HCT116 (cell line): ENCODE measurements around the gene TBC1D32.
"Not testable (repeated sequence)": the region's sequence is repeated elsewhere in the genome, so short reads cannot be mapped to it uniquely, and the experiment has no call there.

Experiments used
- CEBPB ChIP-seq: IDR thresholded peaks from 2 replicates; pipeline ENCODE4 v1.6.1; 2012; ENCODE audit warnings: low read depth
- CTCF ChIP-seq, 3 experiments: fragments of 200-600 bp in 1 of 3; sonication (generic) in 1 of 3; IDR thresholded peaks in 2 of 3; conservative IDR thresholded peaks in 1 of 3; 2 replicates each; pipeline ENCODE4 v1.5.1; 2012 to 2017; ENCODE audit warnings: low read depth in 2 of 3, low read length in 2 of 3, antibody characterized with exemption in 1 of 3, borderline replicate concordance in 1 of 3, control low read depth in 1 of 3, mild to moderate bottlenecking in 1 of 3, mixed read lengths in 1 of 3, mixed run types in 1 of 3, moderate library complexity in 1 of 3; ENCODE audit not compliant: insufficient read depth in 1 of 3
- EZH2 ChIP-seq: fragments of 200-600 bp; sonication (generic); IDR thresholded peaks from 2 replicates; pipeline ENCODE4 v1.6.1; 2017; ENCODE audit warnings: antibody characterized with exemption, mixed run types
- FOSL1 ChIP-seq: IDR thresholded peaks from 2 replicates; pipeline ENCODE4 v1.6.1; 2012; ENCODE audit warnings: low read depth
- POLR2A ChIP-seq: IDR thresholded peaks from 2 replicates; pipeline ENCODE4 v1.7.0; 2011; ENCODE audit warnings: borderline replicate concordance; ENCODE audit not compliant: insufficient read depth, insufficient read length; ENCODE audit errors: extremely low read depth
- POLR2AphosphoS5 ChIP-seq: IDR thresholded peaks from 2 replicates; pipeline ENCODE4 v1.6.1; 2011; ENCODE audit warnings: mild to moderate bottlenecking, low read depth, low read length, moderate library complexity
- ZNF274 ChIP-seq: fragments of 200-500 bp; sonication (Bioruptor generic); IDR thresholded peaks from 2 replicates; pipeline ENCODE4 v1.6.1; 2014; ENCODE audit warnings: mild to moderate bottlenecking, low read depth, low read length, inconsistent platforms

- TF ChIP-seq CEBPB; EZH2; CTCF (IDR thresholded peaks at IDR 0.05 in 2 of 3, conservative IDR thresholded peaks at IDR 0.05 in 1 of 3; ENCODE audit: borderline replicate concordance in 1 of 3, insufficient read depth in 1 of 3, low read depth in 2 of 3, low read length in 2 of 3); FOSL1; POLR2A; POLR2AphosphoS5; ZNF274: not testable (repeated sequence)
Observed at GRCh38 chr6:121043211-121043610, 291.1 kb downstream of the TBC1D32 start.
